Right renal cortex interstitium (tissue), 3 donors: ENCODE results near the gene TMEM132D. TPM values are rescaled to one million over a fixed set of nuclear protein-coding genes. Genes with fewer than 3 reads are reported as not detected.

Experiments used
- DNase-seq, 3 donors: peaks; one replicate each; pipeline ENCODE4 v3.0.0-alpha.2; 2013; ENCODE audit warnings: low read depth in 3 of 3, low spot score in 2 of 3
- polyA plus RNA-seq, 3 donors: library from polyadenylated mRNA; unstranded; fragments of 120-200 nt; gene quantifications; one replicate each; pipeline ENCODE4 v1.2.1, GENCODE V29; 2013; ENCODE audit not compliant: insufficient read length in 3 of 3

TMEM132D gene
- polyA plus RNA-seq, 3 donors, result 1.1 to 2.6 (median 1.7) TPM

DNA sequence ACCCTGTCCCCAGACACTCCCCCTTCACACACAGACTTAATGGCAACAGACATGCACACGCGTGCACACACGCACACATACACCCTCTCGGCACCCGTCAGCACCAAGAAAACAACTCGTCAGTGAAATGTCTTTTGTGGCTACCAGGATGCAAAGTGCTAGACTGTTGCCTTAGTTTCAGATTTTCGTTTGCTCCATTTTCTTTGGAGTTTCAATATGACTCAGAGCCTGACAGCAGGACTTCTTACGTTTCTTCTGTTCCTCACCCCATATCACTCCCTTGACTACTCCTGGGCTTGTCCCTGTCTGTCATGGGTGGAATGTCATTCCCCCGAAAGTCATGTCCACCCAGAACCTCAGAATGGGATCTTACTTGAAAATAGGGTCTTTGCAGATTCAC lies 867.7 kb downstream of the TMEM132D start:
- DNase-seq, result no peak

DNA sequence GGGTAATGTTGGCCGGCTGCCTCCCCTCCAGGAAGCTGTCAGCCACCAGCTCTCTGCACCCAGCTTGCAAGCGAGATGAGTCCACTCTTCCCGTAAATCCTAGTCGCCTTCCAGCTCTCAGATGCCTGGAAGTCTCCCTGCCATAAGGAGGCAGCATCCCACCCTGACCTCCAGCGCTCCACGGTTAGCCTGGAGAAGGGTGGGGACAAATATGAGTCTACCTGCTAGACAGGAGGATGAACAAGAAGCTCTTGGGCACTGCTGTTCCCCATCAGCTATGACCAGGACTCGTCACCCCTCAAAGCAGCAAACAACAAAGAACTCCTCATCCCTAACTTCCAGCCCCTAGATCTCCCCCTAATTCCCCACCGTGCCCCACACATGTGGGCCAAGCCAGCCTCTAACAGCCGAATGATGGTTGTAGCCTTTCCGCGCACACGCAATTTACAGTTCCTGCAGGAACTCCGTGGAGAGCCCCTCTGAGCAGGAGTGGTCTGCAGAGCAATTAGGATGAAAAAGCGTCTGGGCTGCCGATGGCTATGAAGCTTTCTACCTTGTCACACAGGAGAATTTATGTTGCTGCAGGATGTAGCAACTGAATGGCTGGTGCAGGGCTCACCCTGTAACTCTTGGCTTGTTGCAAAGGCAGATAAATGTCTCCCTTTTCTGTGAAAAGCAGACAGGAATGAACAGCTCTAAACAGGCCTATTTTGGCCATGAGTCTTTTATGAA lies 869.1 kb downstream of the TMEM132D start:
- DNase-seq, result no peak

DNA sequence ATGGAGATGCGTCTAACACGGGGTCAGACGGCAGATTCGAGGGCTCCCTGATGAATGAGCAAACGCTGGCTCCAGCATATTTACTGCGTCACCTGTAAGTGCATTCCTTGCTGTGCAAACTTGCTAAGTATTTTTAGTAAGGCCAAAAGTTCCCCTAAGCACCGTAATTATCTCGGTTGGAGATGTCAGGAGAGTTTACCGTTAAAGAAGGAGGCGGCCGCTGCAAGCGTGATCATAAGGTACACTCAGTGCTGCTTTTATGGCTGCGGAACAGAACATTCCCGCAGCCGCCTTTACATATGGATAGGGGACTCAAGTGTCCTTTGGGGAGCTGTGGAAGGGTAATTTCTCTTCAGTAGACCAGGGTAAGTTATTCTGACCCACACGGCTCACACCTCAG lies 875.0 kb downstream of the TMEM132D start:
- no peak for DNase-seq

DNA sequence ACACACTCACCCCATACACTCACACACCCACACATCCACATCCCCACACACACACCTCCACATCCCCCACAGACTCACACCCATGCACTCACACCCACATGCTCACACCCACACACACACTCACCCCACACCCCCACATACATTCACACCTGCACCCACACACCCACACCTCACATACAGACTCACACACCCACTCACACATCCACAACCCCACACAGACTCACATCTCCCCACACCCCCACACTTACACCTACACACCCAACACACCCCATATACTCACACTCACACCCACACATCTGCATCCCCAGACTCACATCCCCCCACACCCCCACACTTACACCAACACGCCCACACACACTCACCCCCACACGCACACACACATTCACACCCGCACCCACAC lies 878.8 kb downstream of the TMEM132D start:
- DNase-seq, result no peak
